HG02885 (cell line): ENCODE results near the gene ENOX2.

Experiments
- ATAC-seq: cut with Tn5 transposase; IDR thresholded peaks from one replicate; pipeline ENCODE4 v1.9.1; 2021; ENCODE audit warnings: mild to moderate bottlenecking; ENCODE audit not compliant: unreplicated experiment, poor library complexity

Gene ENOX2

DNA sequence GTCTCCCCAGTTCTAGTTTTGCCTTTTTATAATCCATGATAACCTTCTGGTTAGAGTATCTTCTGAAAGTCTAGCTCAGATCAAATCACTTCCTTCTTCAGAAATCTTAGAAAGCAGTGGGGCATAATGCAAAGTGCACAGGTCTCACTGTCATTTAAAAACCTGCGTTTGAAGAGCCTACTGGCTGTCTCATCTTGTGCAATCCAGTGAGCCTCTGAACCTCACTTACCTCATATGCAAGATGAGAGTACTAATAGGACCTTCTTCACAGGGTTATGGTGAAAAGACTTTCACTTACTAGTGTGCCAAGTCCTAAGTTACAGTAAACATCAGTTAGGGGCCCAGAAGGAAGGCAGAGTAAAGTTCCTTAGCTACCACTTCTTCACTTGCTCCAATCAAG, 131.4 kb downstream of the ENOX2 start:
- no peak for ATAC-seq

DNA sequence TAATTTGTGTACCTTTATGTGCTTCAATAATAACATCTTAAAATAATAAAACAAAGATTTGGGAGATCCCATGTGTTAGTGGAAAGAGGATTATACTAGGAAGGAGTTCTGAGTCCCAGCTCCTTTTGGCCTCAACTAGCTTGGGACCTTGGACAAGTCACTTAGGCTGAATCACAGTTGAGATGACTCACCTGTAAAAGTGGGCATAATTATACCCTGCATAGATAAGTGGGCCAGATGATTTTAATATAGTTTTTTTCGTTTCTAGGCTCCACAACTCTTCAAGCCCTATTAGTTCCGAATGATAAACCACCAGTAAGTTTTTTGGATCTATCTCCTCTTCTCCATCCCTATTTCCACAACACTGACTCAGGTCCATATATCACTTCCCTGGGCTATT, 131.8 kb downstream of the ENOX2 start:
- ATAC-seq = no peak

DNA sequence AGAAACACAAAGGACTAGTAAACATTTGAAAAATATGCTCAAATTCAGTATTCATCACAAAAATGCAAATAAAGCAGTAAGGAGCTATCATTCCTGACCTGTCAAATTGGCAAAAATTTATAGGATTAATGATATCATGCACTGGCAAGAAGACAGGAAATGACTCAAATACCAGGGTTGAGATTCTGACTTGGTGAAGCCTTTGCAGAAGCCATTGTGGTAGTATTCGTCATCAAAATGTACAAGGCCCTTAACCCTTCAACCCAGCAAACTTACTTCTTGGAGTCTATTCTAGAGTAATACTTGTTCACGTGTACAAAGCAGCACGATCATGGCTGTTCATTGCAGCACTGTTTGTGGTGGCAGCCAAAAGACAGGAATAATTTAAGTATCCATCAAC, 132.4 kb downstream of the ENOX2 start:
- no peak for ATAC-seq

DNA sequence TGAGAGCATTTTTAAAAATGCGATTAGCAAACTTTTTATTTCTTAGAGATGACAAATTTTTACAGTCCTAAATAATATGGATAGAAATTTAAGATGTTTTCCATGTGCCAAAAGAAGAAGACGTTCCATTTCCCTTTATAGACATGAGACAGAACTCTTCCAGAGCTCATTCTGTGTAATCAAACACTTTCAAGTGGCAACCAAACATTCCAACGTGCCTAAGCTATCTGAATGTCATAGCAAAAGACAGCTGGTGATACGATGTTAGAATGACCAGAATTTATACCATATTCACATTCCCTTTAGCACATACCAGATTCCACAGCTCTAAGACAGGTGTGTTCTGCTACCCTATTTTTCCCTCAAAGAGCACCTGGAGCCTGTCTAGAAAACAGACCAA, 133.2 kb downstream of the ENOX2 start:
- no peak for ATAC-seq

DNA sequence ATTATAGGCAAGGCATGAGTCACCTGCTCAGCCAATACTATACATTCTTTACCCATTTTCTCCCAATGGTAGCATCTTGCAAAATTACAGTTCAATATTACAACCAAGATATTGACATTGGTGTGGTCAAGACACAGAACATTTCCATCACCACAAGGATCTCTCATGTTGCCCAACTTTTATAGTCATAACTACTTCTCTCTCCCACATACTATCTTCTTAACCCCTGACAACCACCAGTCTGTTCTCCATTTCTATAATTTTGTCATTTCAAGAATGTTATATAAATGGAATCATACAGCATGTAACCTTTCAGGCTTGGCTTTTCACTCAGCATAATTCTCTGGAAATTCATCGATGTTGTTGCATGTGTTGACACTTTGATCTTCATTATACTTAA, 144.9 kb downstream of the ENOX2 start:
- ATAC-seq = no peak

DNA sequence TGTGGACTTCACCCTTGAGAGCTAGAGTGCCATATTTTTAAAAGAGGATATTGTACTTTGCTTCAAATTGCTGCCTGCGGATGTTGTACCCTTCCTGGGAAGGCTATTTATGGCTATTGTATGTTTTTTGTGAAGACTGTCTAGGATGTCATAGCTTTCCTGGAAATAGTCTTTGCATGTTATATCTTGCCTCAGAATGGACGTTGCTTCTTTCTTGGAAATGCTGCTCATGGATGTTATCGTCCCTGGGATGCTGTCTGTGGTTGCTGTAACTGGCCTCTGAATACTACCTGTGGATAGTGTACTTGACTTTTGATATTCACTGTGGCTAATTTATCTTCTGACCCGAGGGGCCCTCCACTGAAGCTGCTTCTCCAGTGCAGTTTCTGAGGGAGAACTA, 146.8 kb downstream of the ENOX2 start:
- ATAC-seq = no peak

DNA sequence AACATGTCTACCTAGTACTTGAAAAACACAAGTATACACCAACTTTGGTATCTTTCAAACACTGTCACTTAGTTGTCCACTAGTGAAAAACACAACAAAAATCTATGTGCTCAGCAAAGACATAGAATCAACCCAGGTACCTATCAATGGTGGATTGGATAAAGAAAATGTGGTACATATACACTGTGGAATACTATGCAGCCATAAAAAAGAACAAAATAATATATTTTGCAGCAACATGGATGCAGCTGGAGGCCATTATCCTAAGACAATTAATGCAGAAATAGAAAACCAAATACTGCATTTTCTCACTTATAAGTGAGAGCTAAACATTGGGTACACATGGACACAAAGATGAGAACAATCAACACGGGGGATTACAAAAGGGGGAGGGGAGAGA, 148.7 kb downstream of the ENOX2 start:
- ATAC-seq = no peak

DNA sequence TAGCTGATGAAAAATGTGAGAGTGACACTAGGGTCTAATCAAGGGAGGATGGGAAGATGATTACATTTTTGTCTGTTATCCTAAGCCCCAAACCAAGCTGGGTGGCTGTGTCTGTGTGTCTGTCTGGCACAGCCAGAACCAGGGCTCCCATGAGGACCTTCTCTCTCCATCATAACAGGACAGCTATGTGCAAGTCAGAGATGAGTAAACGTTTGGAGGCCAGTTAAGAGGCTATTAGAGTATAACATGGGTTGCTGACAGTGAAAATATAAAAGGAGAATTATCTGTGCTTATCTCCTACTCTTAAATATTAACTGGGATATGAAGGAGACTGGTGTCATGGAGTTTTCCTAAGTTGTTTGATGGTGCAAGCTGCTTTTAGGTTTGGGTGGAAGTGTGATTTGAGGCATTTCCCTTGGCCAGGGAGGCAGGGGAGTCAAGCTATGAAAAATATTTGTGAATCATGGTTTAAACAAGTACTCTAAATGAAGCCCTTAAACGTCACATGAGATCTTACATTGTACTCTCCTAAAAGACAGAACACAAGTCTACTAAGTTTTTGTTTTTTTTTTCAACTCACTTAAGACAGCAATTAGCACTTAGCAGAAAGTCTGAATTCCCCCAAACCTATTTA, 156.2 kb downstream of the ENOX2 start:
- ATAC-seq = no peak

DNA sequence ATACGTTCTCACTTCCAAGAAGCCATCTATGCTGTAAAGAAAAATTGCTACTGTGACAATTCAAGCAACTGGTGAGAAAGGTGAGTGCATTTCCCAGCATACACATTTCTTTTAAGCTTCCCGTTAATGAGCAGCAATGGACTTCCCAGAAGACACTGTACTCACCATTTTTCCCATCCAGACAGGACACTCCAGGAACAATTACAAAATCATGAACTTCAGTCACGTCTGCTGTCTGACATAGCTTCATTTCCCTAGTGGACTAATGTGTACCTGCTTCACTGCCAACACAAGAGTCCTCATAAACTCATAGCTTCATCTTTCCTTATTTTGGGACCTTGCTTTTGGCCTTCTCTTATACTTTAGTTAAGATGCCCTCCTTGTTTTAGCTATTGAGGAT, 156.9 kb downstream of the ENOX2 start:
- ATAC-seq = no peak

DNA sequence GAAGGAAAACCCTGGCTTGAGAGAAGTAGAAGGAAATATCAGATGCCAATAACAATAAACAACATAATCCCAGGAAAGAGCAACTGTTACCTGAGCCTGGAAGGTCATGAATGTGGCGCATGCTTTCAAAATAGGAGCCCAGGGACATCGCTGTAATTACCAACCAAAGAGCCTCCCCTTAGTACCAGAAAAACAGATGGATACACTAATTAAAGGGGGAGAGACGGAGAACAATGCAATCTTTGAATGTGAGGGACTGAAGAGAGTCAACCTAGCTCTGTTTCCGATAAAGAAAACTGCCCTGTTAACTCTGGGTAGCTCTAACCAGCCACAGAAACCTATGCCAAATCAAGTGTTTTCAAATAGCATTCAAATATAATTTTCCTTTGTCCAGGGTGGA, 161.4 kb downstream of the ENOX2 start:
- no peak for ATAC-seq

DNA sequence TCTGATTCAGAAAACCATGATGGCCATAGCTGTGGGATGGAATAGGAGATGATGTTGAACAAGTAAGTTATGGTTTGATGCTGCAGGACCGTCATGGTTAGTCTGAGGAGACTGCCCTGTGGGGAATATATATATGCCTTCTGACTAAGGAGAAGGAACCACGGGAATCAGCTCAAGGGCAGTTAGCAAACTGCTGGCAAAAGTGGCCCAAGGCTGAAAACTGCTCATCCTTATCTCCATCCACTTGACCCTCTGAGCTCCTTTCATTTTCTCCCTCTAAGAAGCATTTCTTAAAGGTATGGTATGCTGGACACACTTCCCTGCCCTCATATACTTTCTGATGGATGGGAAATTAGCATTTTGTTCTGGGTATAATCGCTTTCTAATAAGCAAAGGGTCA, 161.9 kb downstream of the ENOX2 start:
- no peak for ATAC-seq

DNA sequence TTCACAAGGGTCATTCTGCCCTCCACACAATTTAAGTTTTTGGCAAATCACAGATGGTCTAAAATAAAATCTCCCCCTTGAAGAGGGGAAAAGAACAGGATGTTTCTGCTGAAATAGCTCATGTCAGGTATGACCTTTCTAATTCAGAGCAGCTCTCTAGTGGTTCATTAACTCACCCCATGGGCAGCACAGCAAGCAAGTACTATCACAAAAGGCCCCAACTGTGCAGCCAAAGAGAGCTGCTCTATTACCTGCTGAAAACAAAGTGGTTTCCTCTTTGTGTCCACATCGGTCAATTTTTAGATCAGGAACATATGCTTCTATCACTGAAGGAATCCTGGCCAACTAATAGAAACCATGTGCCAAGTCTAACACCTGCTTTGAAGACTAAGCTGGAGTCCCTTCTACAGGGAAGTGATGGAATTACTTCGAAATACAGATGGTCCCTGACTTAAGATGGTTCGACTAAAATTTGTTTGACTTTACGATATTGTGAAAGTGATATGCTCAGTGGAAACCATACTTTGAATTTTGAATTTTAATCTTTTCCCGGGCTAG, 164.3 kb downstream of the ENOX2 start:
- ATAC-seq = no peak

DNA sequence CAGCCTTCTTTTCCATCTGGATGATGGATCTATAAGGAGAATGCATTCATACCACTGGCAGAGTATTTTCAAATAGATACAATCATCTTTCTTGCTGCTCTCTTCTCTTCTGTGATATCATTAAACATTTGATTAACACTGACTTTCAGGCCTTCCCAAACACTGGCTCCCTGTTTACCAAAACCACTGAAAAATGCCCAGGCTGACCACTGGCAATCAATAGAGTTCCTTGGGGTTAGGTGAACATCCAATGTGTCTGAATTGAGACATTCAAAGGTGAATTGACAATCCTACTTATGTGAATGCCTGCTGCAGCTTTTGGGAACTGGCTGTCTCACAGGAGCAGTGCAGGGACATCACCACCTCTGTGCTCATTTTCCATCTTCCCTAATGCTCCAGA, 168.3 kb downstream of the ENOX2 start:
- ATAC-seq = no peak

DNA sequence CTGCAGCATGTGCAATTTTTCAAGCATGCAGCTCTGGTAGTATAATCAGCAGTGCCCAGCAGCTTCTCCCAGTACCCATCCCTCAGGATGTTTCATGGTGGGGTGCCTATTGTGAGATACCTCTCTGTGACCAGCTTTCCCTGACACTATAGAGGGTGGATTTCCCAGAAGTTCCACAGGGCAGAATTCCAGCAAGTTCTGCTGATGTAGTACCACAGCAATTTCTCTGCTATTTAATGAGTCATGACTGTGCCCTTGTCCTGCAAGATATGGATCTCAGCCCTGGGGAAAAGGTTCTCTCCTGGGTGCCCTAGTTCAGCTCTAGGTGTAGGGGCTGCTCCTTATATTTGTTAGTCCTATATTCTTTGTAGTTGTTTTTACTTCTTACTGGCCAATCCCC, 174.8 kb downstream of the ENOX2 start:
- no peak for ATAC-seq

DNA sequence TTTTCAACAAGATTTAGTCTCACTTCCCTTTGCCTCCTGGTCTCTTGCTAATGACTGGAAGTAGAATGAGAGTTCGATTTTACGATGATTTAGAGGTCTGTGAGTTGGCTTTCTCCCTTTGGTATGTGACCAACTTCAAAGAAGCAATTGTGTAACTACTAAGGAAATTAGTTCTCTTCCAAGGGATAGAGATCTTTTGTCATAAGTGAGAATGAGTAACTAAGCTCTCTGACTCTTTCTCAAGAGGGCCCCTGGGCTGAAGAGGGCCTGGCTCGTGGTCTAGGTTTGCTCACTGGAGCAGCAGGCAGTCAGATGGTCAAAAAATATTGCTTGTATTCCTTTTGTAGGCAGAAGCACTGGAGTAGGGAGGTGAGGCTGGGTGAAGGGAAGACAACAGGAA, 176.3 kb downstream of the ENOX2 start:
- ATAC-seq = no peak

DNA sequence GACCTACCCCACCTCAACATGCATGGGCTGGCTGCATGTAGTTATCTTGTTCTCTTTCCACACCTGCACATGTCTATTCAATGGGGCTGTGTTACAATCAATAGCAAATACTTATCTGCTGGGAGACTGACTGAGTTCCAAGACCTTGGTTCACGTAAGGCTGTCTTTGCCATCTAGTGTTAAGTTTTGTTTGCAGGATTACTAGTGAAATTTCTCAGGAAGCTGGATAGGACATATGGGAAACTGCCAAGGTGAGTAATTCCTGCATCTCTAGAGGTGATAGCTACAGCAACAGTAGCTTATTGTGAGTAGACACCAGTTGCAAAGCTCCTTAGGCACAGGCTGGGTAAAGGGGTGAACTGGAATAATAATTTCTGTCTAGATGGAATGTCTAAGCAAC, 177.5 kb downstream of the ENOX2 start:
- ATAC-seq = no peak

DNA sequence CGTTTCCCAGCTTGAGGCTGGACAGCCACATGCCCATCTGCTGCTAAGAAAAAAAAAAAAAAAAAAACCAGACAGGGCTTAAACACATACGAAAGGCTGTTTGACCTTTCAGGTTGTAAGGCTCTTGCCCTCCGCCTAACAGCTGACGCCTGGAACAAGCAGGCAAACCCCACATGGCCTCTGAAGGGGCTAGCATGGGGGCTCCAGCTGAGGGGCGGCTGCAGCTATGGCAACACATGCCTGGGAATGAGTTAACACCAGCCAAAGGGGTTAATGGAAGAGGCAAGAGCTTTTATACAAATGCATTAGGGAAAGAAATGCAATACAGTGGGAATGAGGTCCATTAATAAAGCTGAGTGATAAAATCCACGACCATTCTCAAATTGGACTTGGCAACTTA, 183.6 kb downstream of the ENOX2 start:
- ATAC-seq = no peak

DNA sequence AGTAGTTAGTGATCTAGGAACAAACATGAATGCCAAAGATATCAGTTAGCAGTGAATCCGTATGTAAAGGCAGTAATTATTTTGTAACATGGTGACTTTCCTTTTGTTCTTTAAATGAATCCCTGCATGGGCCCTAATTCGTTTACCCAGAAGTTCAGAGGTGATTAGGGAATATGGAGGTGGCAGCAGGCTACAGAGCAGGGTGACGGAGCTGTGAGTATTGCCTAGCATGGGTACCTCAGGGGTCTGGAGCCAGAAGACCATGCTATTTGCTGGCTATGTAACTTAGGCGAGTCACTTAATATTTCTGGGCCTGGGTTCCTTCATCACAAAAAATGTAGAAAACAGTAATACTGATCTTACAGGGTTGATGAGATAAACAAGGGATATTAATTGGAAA, 184.9 kb downstream of the ENOX2 start:
- no peak for ATAC-seq

DNA sequence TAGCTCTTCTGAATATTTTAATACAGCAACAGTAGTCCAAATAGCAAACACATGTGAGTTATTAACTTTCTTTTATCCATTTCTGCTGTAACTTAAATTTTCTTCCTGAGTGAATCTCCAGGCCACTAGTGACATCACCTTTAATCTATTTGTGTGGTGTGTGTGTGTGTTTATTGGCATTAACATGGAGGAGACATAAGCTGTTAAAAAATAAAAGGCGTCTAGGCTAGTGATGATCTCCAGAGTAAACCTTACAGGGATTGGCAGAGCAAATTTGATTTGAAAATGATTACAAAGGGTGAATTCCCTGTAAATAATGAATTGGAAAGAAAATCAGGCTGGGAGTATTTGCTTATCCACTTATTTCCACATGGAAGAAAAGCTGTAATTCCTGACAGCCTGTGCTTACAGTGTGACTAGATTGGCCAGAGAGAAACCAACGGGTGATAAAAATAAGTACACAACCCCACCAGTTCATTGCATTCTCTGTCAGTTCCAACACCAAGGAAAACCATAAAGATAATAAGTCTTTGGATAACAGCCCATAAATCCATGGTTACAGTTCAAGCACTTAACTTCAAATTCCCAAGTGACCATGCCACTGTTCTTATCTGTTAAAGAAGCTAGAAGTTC, 186.1 kb downstream of the ENOX2 start:
- ATAC-seq = no peak

DNA sequence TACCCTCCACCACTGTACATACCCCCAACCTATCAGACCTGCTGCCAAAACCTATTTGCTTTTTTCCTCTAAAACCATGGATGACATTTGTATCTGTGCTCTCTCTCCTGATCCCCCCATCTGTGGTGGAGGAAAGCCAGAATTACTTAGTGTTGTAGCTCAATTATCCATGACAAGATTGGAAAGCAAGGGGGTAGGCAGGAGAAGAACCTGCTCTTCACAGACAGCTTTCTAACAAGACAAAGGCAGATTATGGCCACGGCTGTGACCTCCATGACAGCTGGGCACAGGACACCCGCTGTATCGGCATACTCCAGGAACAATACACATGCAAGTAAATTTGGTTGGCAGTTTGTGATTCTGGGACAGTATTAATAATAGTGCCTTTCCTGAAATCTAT, 186.7 kb downstream of the ENOX2 start:
- ATAC-seq = no peak

DNA sequence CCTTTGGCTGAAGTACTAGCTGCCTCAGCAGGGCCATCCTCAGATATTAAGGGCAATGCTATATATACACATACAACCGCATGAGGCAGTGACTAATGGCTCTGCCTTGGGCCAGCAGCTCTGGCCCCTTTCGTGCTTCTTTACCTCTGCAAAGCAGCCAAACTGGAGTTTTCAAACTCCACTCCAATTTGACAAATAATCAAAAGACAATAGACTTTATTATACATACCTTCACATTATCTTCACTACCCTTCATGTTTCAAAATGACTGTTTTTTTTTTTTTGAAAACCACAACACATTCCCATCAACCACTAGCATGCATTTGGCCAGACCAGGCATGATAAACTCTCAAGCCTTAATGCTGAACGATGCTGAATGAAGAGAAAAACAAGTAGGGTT, 187.7 kb downstream of the ENOX2 start:
- ATAC-seq = no peak

DNA sequence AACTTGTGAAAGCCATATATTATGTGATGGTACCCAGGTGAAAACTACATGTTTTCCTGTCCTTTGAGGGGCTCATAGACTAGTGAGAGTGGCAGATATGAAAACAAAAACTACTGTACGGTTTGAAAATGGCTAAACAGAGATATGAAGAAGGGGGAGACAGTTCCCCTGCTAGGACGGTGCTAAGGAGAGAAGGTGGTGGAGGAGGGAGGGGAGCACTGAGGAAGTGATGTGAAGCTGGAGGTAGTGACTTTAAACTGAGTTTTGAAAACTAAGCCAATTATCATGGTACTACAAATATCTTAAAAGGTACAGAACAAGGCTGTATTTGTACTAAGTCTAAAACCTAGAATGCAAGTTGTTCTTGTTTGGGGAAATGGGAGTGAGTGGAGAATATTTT, 188.3 kb downstream of the ENOX2 start:
- no peak for ATAC-seq
